ENCODE results near the gene C9orf40.

DNA sequence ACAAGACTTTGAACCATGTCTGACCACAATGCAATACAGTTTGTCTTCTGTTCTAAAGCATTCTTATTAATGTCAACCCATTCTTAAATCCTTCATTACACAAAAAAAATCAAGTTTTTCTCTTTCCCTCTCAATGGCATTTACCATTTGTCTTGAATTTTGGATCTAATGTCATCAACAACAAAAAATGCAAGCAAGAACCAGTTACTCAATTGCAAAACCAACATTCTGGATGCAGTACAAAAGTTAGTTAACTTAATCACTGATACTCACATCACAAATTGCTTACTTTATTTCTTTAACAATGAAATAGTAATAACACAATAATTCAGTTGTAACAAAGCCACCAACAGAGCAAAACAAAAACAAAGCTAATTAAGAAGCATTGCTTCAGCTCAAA, 6.0 kb downstream of the C9orf40 start:
- TF ChIP-seq, protein P1, sequence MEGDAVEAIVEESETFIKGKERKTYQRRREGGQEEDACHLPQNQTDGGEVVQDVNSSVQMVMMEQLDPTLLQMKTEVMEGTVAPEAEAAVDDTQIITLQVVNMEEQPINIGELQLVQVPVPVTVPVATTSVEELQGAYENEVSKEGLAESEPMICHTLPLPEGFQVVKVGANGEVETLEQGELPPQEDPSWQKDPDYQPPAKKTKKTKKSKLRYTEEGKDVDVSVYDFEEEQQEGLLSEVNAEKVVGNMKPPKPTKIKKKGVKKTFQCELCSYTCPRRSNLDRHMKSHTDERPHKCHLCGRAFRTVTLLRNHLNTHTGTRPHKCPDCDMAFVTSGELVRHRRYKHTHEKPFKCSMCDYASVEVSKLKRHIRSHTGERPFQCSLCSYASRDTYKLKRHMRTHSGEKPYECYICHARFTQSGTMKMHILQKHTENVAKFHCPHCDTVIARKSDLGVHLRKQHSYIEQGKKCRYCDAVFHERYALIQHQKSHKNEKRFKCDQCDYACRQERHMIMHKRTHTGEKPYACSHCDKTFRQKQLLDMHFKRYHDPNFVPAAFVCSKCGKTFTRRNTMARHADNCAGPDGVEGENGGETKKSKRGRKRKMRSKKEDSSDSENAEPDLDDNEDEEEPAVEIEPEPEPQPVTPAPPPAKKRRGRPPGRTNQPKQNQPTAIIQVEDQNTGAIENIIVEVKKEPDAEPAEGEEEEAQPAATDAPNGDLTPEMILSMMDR (IDR thresholded peaks at IDR 0.05; ENCODE audit: low read length), result no peak
- TF ChIP-seq EZH2 (optimal IDR thresholded peaks at IDR 0.05; ENCODE audit: low read depth, low read length), result no peak
- TF ChIP-seq EZH2phosphoT487 (IDR thresholded peaks at IDR 0.05; ENCODE audit: low read length), result no peak
